Effector memory CD8-positive, alpha-beta T cell (primary cell): ENCODE results near the gene MTCL3.

ENCODE experiments used
- ATAC-seq: fragments of 150-1000 bp; cut with Tn5 transposase; replicated peaks from 2 replicates; pipeline ENCODE4 v1.10.0; 2021; ENCODE audit warnings: mild to moderate bottlenecking, moderate library complexity
- DNase-seq, 3 experiments: peaks; one replicate each; pipeline ENCODE4 v3.0.0; 2021
- H3K27ac Mint-ChIP-seq, 2 donors: one replicate each; pipeline ENCODE4 v1.8.0; 2022; ENCODE audit warnings: mild to moderate bottlenecking in 2 of 2, mixed read lengths in 2 of 2, moderate library complexity in 2 of 2
- H3K27me3 Mint-ChIP-seq, 2 donors: one replicate each; pipeline ENCODE4 v1.8.0; 2022; ENCODE audit warnings: mixed read lengths in 2 of 2
- H3K36me3 Mint-ChIP-seq: one replicate; pipeline ENCODE4 v1.8.0; 2022; ENCODE audit warnings: mild to moderate bottlenecking, moderate library complexity, mixed read lengths; ENCODE audit not compliant: insufficient read depth
- H3K4me1 Mint-ChIP-seq, 2 donors: one replicate each; pipeline ENCODE4 v1.8.0; 2022; ENCODE audit warnings: low read depth in 2 of 2, mixed read lengths in 2 of 2
- H3K4me3 Mint-ChIP-seq, 2 donors: one replicate each; pipeline ENCODE4 v1.8.0; 2022; ENCODE audit warnings: mild to moderate bottlenecking in 2 of 2, mixed read lengths in 2 of 2, moderate library complexity in 2 of 2
- H3K9me3 Mint-ChIP-seq, 2 donors: one replicate each; pipeline ENCODE4 v1.8.0; 2022; ENCODE audit warnings: mixed read lengths in 2 of 2

MTCL3 gene

DNA sequence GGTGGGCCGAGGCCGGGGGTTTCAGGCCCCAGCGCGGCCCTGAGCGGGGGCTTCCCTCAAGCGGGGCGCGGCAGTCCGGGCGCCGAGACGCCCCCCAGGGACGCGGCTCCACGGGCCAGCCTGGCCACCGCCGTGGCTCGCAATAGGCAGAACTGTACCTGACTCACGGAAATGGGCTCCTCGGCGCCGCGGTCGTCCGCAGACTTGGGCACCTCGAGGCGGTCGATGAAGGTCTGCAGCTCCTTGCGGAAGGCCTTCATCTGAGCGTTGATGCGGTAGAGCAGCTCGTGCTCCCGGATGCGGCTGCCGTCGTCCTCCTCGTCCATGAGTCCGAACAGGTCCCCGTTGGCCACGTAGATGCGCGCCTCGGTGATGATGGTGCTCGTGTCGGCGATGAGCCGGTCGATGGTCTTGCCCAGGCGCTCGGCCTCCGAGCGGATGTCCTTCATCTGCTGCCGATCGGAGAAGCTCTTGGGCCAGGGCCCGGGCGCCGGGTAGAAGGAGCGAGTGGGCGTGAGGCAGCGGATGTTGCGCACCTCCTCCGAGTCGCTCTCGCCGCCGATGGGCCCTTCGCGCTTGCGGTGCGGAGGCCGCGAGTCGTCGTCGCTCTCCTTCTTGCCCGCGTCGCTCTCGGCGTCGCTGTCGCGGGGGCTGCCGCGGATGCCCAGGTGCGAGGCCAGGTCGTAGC, 43.9 kb downstream of the MTCL3 start:
- H3K36me3 Mint-ChIP-seq, result peaks cover 6% of the 10 kb centered on the region
- peaks cover 0 to 7% of the 10 kb centered on the region in 2 donors for H3K27me3 Mint-ChIP-seq
- ATAC-seq (no peak), DNase-seq (no peak)
- H3K4me3 Mint-ChIP-seq, result no peak overlapping the region
- peaks cover 0 to 2% of the 10 kb centered on the region in 2 donors for H3K4me1 Mint-ChIP-seq
- H3K9me3 Mint-ChIP-seq, result peaks cover 0 to 3% of the 10 kb centered on the region in 2 donors
- no peak overlapping the region for H3K27ac Mint-ChIP-seq

DNA sequence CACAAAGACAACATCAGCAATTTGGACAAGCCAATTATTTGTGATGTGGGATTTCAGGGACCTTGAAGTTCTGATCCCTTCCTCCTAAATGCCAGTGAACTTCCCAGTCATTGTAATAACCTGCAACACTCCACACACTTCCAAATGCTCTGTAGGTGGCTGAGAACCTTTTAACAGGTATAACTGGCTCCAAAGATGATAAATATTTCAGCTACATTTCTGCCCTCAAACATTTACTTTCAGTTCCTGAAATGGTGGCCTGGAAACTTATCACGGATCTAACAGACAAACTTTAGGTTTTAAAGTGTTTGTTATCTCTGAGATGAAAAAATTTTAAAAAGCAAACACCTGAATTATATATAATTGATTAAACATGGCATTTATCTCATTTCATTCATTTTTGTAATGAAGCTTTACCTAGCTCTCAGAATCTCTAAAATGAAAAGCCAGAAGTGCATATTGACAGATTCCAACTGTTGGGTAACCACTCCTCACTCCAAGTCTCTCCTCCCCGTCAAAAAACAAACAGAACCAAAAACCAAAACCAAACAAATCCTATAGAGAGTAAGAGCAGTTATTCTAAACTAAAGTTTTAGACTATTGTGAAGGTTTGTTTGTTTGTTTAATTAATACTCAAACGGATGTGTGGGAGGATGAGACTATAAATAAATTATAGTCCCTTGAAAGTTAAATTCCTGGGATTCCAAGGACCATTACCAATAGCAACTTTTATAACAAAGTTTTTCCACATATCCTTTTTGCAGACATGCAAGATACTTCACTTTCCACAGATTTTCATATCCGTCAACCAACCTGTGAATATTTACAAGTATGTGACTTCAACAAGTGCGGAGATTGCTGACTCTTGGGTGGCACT, 47.5 kb downstream of the MTCL3 start:
- Mint-ChIP-seq H3K27ac (no peak overlapping the region), H3K4me1 (peaks cover 0 to 2% of the 10 kb centered on the region in 2 donors), H3K27me3 (no peaks in the 10 kb centered on the region), H3K9me3 (peaks cover 0 to 3% of the 10 kb centered on the region in 2 donors), H3K36me3 (no peaks in the 10 kb centered on the region), H3K4me3 (no peak overlapping the region)
- no peak for DNase-seq
- no peak for ATAC-seq

DNA sequence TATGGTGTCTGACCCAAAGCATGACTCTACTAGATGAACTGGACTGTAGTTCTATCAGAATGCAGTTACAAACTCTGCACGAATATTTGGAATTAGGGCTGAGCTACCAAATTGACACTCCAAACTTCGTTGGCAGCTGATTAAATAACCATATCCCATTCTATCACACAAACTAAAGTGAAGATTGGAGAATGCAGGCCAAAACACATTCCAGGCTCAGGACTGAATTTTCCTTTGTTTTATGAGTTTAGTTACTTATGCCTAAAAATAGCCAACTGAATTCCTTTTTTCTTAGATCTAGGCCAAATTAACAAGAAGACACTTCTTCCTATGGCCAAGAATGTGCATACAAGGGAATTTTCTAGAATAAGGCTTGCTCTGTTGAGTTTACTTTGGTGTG, 50.2 kb downstream of the MTCL3 start:
- no peaks in the 10 kb centered on the region for H3K36me3 Mint-ChIP-seq
- H3K27me3 Mint-ChIP-seq, result no peaks in the 10 kb centered on the region
- no peak overlapping the region for H3K27ac Mint-ChIP-seq
- DNase-seq, result no peak
- H3K4me1 Mint-ChIP-seq, result no peaks in the 10 kb centered on the region
- H3K9me3 Mint-ChIP-seq, result no peaks in the 10 kb centered on the region
- H3K4me3 Mint-ChIP-seq, result no peak overlapping the region
- no peak for ATAC-seq

DNA sequence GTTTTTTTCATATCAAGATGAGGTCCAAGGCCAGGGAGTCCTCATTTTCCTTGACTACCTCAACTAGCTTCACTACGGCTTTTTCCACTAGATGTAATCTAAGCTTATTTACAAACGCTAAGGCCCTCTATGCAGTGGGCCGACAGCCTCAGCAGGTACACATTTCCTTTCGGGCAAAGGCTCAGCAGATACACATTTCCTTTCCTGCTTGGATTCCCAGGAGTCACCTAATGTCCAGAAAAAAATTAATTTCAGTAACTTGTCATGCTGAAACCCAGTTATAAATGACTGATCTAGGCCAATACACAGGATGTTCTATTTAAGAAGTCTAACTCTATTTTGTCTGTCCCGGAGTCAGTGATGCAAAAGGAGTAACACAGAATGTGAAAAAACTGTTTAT, 52.7 kb downstream of the MTCL3 start:
- Mint-ChIP-seq H3K4me1 (no peaks in the 10 kb centered on the region), H3K9me3 (no peaks in the 10 kb centered on the region), H3K27ac (no peak overlapping the region), H3K4me3 (no peak overlapping the region), H3K36me3 (no peaks in the 10 kb centered on the region), H3K27me3 (no peaks in the 10 kb centered on the region)
- ATAC-seq, result no peak
- no peak for DNase-seq

DNA sequence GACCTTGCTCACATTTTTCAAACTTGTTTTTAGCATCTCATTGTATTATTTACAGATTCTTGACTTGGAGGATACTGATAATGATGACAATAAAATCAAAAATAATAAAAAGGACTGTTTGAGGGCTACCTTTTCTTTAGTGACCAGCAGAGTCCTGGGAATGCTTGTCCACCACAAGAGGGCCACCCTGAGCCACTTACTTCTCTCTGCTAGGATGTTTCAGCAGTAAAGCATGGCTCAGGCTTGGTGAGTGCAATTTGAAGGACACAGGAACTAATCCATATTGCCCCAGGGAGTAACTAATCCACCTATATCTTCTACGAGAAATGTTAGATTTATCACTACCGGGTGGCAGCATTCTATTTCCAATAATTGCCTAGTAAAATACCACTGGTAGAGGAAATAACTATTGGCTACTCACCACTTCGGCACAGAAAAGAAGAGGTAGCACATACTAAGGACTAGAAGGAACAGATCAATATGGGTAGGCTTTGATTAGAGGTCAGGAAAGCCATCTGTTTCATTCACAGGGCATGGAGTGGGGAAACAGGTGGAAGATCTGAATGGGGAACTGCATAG, 54.2 kb downstream of the MTCL3 start:
- DNase-seq (peak; percentile 32 to 41 (median 34)), ATAC-seq (peak; percentile 66)
- Mint-ChIP-seq H3K4me1 (no peaks in the 10 kb centered on the region), H3K9me3 (no peaks in the 10 kb centered on the region), H3K4me3 (no peak overlapping the region), H3K27me3 (no peaks in the 10 kb centered on the region), H3K27ac (no peak overlapping the region), H3K36me3 (no peaks in the 10 kb centered on the region)

DNA sequence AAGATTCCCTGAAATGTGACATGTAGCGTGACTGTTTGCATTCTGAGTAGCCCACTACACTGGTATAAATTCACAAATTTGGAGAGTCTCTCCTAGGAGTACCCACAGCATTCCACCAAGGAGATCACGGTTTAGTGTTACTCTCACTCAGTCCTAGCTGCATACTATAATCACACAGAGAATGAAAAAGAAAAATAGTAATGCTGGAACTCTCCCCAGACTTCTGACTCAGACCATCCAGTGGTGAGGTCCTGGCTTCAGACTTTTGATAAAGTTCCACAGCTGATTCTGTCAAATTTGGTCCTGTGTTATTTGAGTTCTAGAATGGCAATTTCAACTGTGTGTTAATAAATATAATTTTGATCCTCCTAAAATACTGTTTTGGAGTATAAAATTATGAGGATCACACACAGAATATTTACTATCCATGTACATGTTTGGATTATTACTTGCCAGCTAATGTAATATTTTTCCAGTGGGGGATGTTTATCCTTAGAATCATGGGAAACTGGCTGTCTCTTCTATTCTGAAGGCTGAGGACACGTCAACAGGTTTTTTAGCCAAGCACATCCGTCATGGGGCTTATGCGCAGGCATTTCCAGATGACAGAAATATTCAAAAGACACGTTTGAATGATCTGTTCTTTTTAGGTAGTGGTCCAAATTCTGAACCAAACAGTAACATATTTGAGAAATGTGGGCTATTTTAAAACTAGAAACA, 54.8 kb downstream of the MTCL3 start:
- H3K36me3 Mint-ChIP-seq, result no peaks in the 10 kb centered on the region
- no peak overlapping the region for H3K4me3 Mint-ChIP-seq
- no peaks in the 10 kb centered on the region for H3K27me3 Mint-ChIP-seq
- no peak for DNase-seq
- H3K27ac Mint-ChIP-seq, result no peak overlapping the region
- ATAC-seq, result no peak
- H3K9me3 Mint-ChIP-seq, result no peaks in the 10 kb centered on the region
- no peaks in the 10 kb centered on the region for H3K4me1 Mint-ChIP-seq

DNA sequence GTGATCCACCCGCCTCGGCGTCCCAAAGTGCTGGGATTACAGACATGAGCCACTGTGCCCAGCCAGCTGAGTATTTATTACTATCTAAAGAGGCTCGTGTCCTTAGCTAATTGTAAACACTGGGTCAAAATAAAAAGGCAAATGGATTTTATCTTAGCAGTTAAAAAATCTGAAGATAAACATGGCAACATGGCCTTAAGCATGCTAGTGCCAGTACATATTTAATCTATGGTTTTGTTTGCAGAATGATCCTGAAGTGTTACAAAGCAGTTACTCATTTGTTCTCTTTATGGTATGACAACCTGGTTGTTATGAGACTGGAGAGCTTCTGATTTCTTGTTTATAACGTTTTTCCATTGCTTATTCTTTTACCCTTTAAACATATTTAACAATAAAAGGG, 56.1 kb downstream of the MTCL3 start:
- no peaks in the 10 kb centered on the region for H3K27me3 Mint-ChIP-seq
- no peaks in the 10 kb centered on the region for H3K9me3 Mint-ChIP-seq
- no peak overlapping the region for H3K27ac Mint-ChIP-seq
- no peaks in the 10 kb centered on the region for H3K4me1 Mint-ChIP-seq
- DNase-seq, result no peak
- no peaks in the 10 kb centered on the region for H3K36me3 Mint-ChIP-seq
- ATAC-seq, result no peak
- no peak overlapping the region for H3K4me3 Mint-ChIP-seq

DNA sequence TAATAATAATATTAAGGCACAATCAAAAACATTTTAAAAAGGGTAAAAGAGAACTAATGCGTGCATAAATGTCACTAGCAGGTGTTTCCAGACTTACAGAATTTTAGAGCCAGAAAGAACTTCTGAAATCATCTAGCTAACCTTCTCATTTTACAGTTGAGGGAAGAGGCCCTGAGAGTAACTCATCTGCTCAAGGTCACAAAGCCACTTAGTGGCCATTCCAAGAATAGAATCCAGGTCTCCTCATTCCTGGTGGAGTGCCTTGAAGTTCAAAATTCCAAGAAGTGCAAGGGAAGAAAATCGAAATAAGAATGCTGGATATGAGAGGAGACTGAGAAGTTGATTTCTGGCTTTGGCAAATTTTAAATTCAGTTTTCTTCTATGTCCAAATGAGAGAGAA, 56.8 kb downstream of the MTCL3 start:
- Mint-ChIP-seq H3K27me3 (no peaks in the 10 kb centered on the region), H3K9me3 (no peaks in the 10 kb centered on the region), H3K4me3 (no peak overlapping the region), H3K36me3 (no peaks in the 10 kb centered on the region), H3K4me1 (no peaks in the 10 kb centered on the region), H3K27ac (no peak overlapping the region)
- DNase-seq (no peak), ATAC-seq (no peak)

DNA sequence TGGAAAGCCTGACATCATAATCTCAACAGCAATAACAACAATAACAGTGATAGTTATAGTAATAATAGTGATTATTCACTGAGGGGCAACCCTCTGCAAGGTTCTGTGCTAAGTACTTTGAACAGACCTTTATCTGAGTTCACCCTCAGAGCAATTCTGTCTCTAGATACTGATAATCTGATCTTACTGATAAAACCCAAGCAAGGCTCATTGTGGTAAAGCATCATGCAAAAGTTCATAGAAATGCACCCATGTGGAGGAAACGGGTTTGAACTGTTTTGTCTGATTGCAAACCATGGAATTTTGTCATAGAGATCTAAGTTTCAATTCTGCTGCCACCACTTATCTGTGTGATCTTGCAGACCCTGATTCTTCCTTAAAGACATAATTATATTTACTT, 58.7 kb downstream of the MTCL3 start:
- ATAC-seq (no peak), DNase-seq (no peak)
- no peak overlapping the region for H3K4me3 Mint-ChIP-seq

DNA sequence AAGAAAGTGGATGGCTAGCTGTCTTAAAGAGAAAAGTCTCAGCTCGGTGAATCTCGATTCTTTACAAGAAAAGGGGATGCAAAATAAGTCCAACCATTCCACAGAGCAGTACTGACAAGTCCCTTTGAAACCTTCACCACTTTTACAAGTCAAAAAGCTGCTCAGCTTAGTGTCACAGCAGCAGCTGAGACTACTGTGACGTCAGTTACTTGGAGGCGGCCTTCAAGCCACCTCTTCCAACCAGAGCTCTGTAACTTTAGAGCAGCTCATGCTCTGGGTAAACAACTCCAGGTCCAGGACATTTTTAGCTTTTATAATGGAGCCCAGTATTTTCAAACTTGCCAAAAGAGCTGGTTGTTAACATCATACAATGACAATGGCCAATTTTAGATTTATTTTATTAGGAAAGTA, 59.9 kb downstream of the MTCL3 start, which contains the start of gene KIAA0408:
Gene KIAA0408, minus strand, starts transcription at position 159 of the 411 bp plus-strand sequence. CDS start 5,408 bp downstream, outside the sequence.
- DNase-seq (no peak), ATAC-seq (no peak)
- no peaks in the 10 kb centered on the region for H3K9me3 Mint-ChIP-seq
- no peak within 1 kb of the TSS for H3K4me3 Mint-ChIP-seq
- no peaks in the 10 kb centered on the region for H3K4me1 Mint-ChIP-seq
- H3K27ac Mint-ChIP-seq, result no peak within 1 kb of the TSS
- no peaks in the 10 kb centered on the region for H3K27me3 Mint-ChIP-seq
- no peaks in the 10 kb centered on the region for H3K36me3 Mint-ChIP-seq

More for the DNA sequence above, 58.7 kb downstream of the MTCL3 start:
- Mint-ChIP-seq H3K9me3 (no peaks in the 10 kb centered on the region), H3K27me3 (no peaks in the 10 kb centered on the region), H3K4me1 (no peaks in the 10 kb centered on the region), H3K36me3 (no peaks in the 10 kb centered on the region), H3K27ac (no peak overlapping the region)

DNA sequence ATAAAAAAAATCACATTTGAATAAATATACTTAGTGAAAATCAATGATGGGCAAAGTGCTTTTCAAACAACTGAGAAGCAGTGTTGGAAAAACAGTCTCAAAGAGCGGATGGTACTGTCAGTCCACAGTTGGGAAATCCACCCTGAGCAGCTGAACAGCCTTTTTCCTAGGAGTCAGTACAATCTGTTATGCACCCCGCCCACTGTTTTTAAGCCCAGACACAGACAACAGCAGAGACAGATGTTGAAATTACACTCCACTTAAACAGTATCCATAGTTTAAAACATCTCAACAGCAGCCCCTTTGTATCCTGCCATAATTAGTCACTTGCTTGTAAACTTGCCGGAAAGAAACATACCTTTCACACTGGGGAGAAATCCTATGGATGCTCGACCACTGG, 60.3 kb downstream of the MTCL3 start:
- Mint-ChIP-seq H3K4me1 (no peaks in the 10 kb centered on the region), H3K27ac (no peak overlapping the region), H3K4me3 (no peak overlapping the region), H3K36me3 (no peaks in the 10 kb centered on the region), H3K27me3 (no peaks in the 10 kb centered on the region), H3K9me3 (no peaks in the 10 kb centered on the region)
- DNase-seq, result no peak
- no peak for ATAC-seq

DNA sequence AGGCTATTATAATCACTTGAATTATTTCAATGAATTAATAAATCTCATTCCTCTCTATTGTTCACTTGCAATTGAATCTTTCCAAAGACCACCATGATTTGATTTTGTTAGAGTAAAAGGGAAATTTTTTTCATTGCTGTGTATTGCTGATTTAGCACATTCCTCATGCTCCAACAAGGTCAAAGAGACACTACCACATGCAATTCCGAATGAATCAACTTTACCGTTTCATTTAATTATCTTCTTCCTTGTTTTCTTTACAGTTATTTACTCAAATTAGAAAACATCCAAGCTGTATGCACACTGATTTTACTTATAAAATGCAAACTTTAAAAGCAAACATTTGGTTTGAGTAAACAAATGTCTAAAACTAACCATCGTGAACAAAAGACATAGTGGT, 60.9 kb downstream of the MTCL3 start:
- Mint-ChIP-seq H3K9me3 (no peaks in the 10 kb centered on the region), H3K36me3 (no peaks in the 10 kb centered on the region), H3K4me3 (no peak overlapping the region), H3K4me1 (no peaks in the 10 kb centered on the region), H3K27ac (no peak overlapping the region), H3K27me3 (no peaks in the 10 kb centered on the region)
- ATAC-seq (no peak), DNase-seq (no peak)

DNA sequence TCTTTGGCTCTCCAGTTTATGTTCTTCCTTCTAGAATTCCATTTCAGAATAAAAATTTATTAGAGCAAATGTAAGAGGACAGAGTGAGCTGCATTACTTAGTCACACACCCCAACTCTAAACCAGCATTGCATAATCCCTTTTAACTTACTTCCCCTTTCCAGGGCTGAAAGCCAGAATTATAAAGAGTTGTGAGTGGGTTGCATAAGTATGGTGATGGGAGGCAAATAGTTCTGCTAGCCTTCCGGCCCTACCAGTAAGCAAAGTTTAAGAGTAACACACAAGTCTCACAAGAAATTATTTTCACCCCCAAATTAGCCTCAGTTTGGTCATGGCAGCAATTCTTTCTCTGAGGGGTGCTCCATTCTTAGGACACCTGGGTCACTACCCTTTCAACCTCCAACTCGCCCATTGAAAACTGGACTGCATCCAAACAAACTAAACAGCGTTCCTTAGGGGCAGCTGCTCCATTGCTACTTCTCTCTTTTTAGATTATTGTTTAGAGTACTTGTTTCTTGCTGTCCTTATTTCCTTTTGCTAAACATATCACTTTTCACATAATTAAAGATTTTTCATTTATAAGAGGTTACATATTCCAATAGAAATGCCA, 61.6 kb downstream of the MTCL3 start:
- Mint-ChIP-seq H3K27ac (no peak overlapping the region), H3K27me3 (no peaks in the 10 kb centered on the region), H3K4me3 (no peak overlapping the region), H3K36me3 (no peaks in the 10 kb centered on the region), H3K9me3 (no peaks in the 10 kb centered on the region), H3K4me1 (no peaks in the 10 kb centered on the region)
- DNase-seq (no peak), ATAC-seq (no peak)
